Sigmoid colon (tissue), 4 donors: ENCODE data around the gene PLCG1.

Source experiments
- POLR2A ChIP-seq, 2 donors: fragments of 450-650 bp; IDR thresholded peaks; one replicate each; pipeline ENCODE4 v1.6.1; 2016; ENCODE audit warnings: antibody characterized with exemption in 2 of 2, mild to moderate bottlenecking in 2 of 2, moderate library complexity in 2 of 2
- POLR2AphosphoS5 ChIP-seq, 4 donors: sonication (generic); formaldehyde crosslinking; IDR thresholded peaks; one replicate each; pipeline ENCODE4 v1.6.1; 2017; ENCODE audit warnings: antibody characterized with exemption in 4 of 4

- no peak for TF ChIP-seq POLR2A (IDR thresholded peaks at IDR 0.05)
- TF ChIP-seq POLR2AphosphoS5 (IDR thresholded peaks at IDR 0.05) = no peak
Observed at GRCh38 chr20:41142919-41143318, 5.6 kb downstream of the PLCG1 start.
